Nephron progenitor cell (in vitro differentiated cells): ENCODE results near the gene PLEKHG7.

Source experiments
- DNase-seq: peaks from one replicate; pipeline ENCODE4 v3.0.0; 2021
- H3K27ac Mint-ChIP-seq: 2 replicates; pipeline ENCODE4 v1.8.0; 2021; ENCODE audit warnings: mild to moderate bottlenecking, moderate library complexity, mixed read lengths
- H3K27me3 Mint-ChIP-seq: 2 replicates; pipeline ENCODE4 v1.8.0; 2021; ENCODE audit warnings: mild to moderate bottlenecking, low read depth, mixed read lengths; ENCODE audit not compliant: poor library complexity
- H3K36me3 Mint-ChIP-seq: 2 replicates; pipeline ENCODE4 v1.8.0; 2021; ENCODE audit warnings: low read depth, mixed read lengths
- H3K4me1 Mint-ChIP-seq: 2 replicates; pipeline ENCODE4 v1.8.0; 2021; ENCODE audit warnings: mixed read lengths
- H3K4me3 Mint-ChIP-seq: 2 replicates; pipeline ENCODE4 v1.8.0; 2021; ENCODE audit warnings: mild to moderate bottlenecking, moderate library complexity, mixed read lengths
- H3K9me3 Mint-ChIP-seq: 2 replicates; pipeline ENCODE4 v1.8.0; 2021; ENCODE audit warnings: mild to moderate bottlenecking, moderate library complexity, mixed read lengths
- TF ChIP-seq, protein P1 (sequence below): fragments of 200-600 bp; sonication (generic); IDR thresholded peaks from 2 replicates; pipeline ENCODE4 v1.5.0; 2021; ENCODE audit warnings: antibody characterized with exemption

Gene PLEKHG7

GRCh38 chr12:92726850-92727249, 24.1 kb downstream of the PLEKHG7 start:
- no peak for DNase-seq
- no peaks in the 10 kb centered on the region for H3K4me1 Mint-ChIP-seq
- H3K9me3 Mint-ChIP-seq: peaks cover 14% of the 10 kb centered on the region
- H3K27me3 Mint-ChIP-seq: no peaks in the 10 kb centered on the region
- H3K4me3 Mint-ChIP-seq: no peak overlapping the region
- H3K36me3 Mint-ChIP-seq: no peaks in the 10 kb centered on the region
- H3K27ac Mint-ChIP-seq: no peak overlapping the region
- TF ChIP-seq, protein P1, sequence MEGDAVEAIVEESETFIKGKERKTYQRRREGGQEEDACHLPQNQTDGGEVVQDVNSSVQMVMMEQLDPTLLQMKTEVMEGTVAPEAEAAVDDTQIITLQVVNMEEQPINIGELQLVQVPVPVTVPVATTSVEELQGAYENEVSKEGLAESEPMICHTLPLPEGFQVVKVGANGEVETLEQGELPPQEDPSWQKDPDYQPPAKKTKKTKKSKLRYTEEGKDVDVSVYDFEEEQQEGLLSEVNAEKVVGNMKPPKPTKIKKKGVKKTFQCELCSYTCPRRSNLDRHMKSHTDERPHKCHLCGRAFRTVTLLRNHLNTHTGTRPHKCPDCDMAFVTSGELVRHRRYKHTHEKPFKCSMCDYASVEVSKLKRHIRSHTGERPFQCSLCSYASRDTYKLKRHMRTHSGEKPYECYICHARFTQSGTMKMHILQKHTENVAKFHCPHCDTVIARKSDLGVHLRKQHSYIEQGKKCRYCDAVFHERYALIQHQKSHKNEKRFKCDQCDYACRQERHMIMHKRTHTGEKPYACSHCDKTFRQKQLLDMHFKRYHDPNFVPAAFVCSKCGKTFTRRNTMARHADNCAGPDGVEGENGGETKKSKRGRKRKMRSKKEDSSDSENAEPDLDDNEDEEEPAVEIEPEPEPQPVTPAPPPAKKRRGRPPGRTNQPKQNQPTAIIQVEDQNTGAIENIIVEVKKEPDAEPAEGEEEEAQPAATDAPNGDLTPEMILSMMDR: no peak

DNA sequence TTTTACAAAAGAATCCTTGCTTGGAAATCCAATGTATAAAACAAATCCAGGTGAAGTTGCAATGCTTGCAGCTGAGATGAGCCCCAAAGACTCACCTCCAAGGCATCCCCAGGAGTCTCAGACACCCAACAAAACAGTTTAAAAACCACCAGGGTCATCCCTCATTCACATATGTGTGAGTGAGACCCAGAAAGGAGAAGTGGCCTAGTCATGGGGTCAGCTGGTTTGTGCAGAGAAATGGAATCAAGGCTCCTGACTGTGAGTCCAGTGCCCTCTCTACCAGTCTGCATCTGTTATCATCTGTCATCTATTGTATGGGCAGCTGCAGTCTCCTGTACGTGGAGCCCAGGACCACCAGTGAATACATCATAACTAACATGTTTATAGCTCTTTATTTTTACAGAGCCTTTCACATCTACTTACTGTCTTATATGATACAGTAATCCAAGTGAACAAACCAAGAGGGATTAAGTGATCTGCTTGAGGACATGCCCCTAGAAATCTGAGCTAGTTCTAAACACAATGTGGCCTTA, 27.1 kb downstream of the PLEKHG7 start:
- Mint-ChIP-seq H3K36me3 (no peaks in the 10 kb centered on the region), H3K4me3 (no peak overlapping the region), H3K9me3 (peaks cover 5% of the 10 kb centered on the region), H3K27me3 (peaks cover 4% of the 10 kb centered on the region), H3K4me1 (peaks cover 10% of the 10 kb centered on the region), H3K27ac (no peak overlapping the region)
- TF ChIP-seq, protein P1: no peak
- DNase-seq: no peak

DNA sequence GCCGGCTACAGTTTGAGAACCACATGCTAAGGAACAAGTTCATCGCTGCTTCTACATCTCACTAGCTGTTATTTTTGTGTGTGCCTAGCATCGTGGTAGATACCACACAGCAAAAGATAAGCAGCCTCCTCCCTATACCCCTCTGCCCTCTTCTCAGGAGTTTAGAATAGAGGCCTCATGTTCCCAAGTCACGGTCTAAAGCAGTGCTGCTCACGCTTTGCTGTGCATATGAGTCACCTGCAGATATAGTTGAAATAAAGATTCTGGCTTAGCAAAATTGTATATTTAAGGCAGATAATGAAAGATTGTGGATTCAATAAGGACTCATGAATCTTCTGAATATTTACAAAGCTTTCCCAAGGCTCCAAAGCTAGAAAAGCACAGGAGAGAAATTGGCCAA, 28.0 kb downstream of the PLEKHG7 start:
- Mint-ChIP-seq H3K4me3 (no peak overlapping the region), H3K36me3 (no peaks in the 10 kb centered on the region), H3K9me3 (no peaks in the 10 kb centered on the region), H3K27ac (no peak overlapping the region), H3K4me1 (peaks cover 10% of the 10 kb centered on the region), H3K27me3 (peaks cover 4% of the 10 kb centered on the region)
- no peak for DNase-seq
- TF ChIP-seq, protein P1: no peak

DNA sequence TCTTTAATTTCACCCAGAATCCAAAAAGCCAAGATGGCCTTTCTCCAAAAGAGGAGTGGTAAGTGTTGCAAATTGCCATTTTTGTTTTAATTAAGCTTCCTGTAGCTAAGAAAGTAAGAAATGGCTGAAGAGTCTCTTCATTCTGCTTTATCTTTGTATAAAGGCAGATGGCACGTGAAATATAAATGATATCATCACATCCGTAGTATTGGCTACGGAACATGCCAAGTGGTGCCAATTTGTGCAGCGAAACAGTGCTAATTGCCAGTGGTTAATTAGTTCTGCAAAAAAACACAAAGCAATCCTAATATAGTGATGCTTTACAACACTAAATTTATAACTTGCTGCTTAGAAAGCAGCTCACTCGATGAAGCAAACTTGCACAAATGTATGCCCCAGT, 29.4 kb downstream of the PLEKHG7 start:
- Mint-ChIP-seq H3K4me1 (peaks cover 10% of the 10 kb centered on the region), H3K27ac (no peak overlapping the region), H3K4me3 (no peak overlapping the region), H3K27me3 (peaks cover 4% of the 10 kb centered on the region), H3K36me3 (no peaks in the 10 kb centered on the region), H3K9me3 (no peaks in the 10 kb centered on the region)
- DNase-seq: no peak
- TF ChIP-seq, protein P1: no peak

GRCh38 chr12:92732716-92733115, 29.9 kb downstream of the PLEKHG7 start:
- DNase-seq: no peak
- Mint-ChIP-seq H3K4me1 (peaks cover 10% of the 10 kb centered on the region), H3K27me3 (peaks cover 4% of the 10 kb centered on the region), H3K27ac (no peak overlapping the region), H3K4me3 (no peak overlapping the region), H3K36me3 (no peaks in the 10 kb centered on the region), H3K9me3 (no peaks in the 10 kb centered on the region)
- TF ChIP-seq, protein P1: no peak

DNA sequence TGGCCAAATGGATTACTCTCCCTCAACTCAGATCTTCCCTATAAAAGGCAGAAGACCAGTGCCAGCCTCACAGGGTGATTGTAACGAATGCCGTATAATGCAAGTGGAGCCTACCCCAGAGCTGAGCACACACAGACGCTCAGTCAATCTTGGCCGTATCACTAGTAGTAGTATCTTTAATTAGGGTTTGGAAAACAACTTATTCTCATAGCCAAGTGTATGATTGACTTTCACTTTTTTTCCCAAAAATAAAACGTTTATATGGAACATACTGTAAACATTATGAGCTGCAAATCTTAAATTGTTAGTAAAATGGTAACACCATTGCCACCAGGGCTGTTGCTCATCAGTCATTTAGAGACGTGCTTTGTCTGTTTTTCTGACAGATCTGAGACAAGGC, 30.4 kb downstream of the PLEKHG7 start:
- TF ChIP-seq, protein P1: no peak
- no peaks in the 10 kb centered on the region for H3K9me3 Mint-ChIP-seq
- H3K36me3 Mint-ChIP-seq: no peaks in the 10 kb centered on the region
- H3K4me3 Mint-ChIP-seq: no peak overlapping the region
- H3K27me3 Mint-ChIP-seq: peaks cover 4% of the 10 kb centered on the region
- peaks cover 10% of the 10 kb centered on the region for H3K4me1 Mint-ChIP-seq
- DNase-seq: no peak
- H3K27ac Mint-ChIP-seq: no peak overlapping the region
